ENCODE results near the gene COX20. TPM values are rescaled to one million over a fixed set of nuclear protein-coding genes. Genes with fewer than 3 reads are reported as not detected.

COX20 gene
- polyA plus RNA-seq, 1 of the 3 experiments (the other 2 are of a cell fraction): 24.8 TPM

DNA sequence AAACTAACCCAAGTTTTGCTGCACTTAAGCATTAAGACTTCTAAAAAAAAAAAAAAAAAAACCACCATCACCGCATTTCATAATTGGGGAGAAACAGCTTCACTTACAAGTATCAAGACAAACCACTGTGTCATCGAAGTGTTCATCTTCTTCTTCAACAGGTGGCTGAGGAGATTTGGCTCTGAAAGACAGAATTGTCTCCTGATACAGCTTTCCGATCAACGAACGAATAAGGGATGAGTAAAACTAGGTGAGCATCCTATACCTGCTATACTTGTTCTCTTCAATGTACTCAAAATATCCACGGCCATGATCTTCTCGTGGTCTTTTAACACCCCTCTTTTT, 26.9 kb downstream of the COX20 start:
- Histone ChIP-seq H3K4me1 (ENCODE audit: control insufficient read depth in 1 of 2, insufficient read depth in 2 of 2, low read depth in 1 of 2, low read length in 1 of 2) (peaks cover 15 to 35% of the 10 kb centered on the region in 2 experiments; a peak in 3 of 4 replicates), H3K9ac (peak overlapping the region; percentile 100), H2AFZ (ENCODE audit: low read depth) (no peak overlapping the region), H3K9me3 (no peaks in the 10 kb centered on the region), H3K36me3 (replicated peaks in 1 of 2; ENCODE audit: control insufficient read depth in 1 of 2, insufficient read depth in 2 of 2, low read length in 1 of 2) (peaks cover 48 to 52% of the 10 kb centered on the region in 2 experiments), H3K4me3 (ENCODE audit: low read depth in 2 of 2, low read length in 1 of 2) (peak overlapping the region; percentile 99 to 100), H3K9me2 (no peaks in the 10 kb centered on the region), H3K79me2 (ENCODE audit: insufficient read depth) (peaks cover 68% of the 10 kb centered on the region), H4K20me1 (ENCODE audit: insufficient read depth) (peaks cover 55% of the 10 kb centered on the region), H3K4me2 (peak overlapping the region; percentile 75), H3K27ac (ENCODE audit: low read depth in 2 of 2, low read length in 1 of 2) (peak overlapping the region; percentile 90 to 96), H3K27me3 (ENCODE audit: insufficient read depth) (no peaks in the 10 kb centered on the region), H3F3A (replicated peaks; ENCODE audit: insufficient read depth) (peaks cover 27% of the 10 kb centered on the region)
- WGBS (ENCODE audit: low lambda C conversion rate): under 1% methylated on average over 7 of the region's 7 CpGs
- TF ChIP-seq PBX3 (IDR thresholded peaks at IDR 0.05) (no peak), MEF2A (IDR thresholded peaks at IDR 0.05; ENCODE audit: borderline replicate concordance, low read depth) (no peak), SMC3 (IDR thresholded peaks at IDR 0.05; ENCODE audit: low read depth, low read length) (no peak)
- no peak for DNase-seq
- ChIA-PET CTCF (interaction anchor here (1.4 to 3.3 kb wide), 6 partner anchors 10 to 180 kb away, joined by 3 to 25 read pairs (median 6); a partner anchor contains a TSS), POLR2A (interaction anchor here (0.6 to 5.2 kb wide), 4 partner anchors 25 to 408 kb away, joined by 3 to 47 read pairs (median 18); partner anchors contain the start of gene COX20)

- Histone ChIP-seq H3K36me3 (replicated peaks in 1 of 2; ENCODE audit: control insufficient read depth in 1 of 2, insufficient read depth in 2 of 2, low read length in 1 of 2) (peaks cover 42 to 47% of the 10 kb centered on the region in 2 experiments), H3K4me1 (ENCODE audit: control insufficient read depth in 1 of 2, insufficient read depth in 2 of 2, low read depth in 1 of 2, low read length in 1 of 2) (peaks cover 15 to 35% of the 10 kb centered on the region in 2 experiments; a peak in 3 of 4 replicates), H3K27ac (ENCODE audit: low read depth in 2 of 2, low read length in 1 of 2) (peak overlapping the region; percentile 96 to 98), H3K4me2 (peak overlapping the region; percentile 81), H3F3A (replicated peaks; ENCODE audit: insufficient read depth) (peaks cover 26% of the 10 kb centered on the region), H3K9me2 (no peaks in the 10 kb centered on the region), H3K27me3 (ENCODE audit: insufficient read depth) (no peaks in the 10 kb centered on the region), H4K20me1 (ENCODE audit: insufficient read depth) (peaks cover 49% of the 10 kb centered on the region), H2AFZ (ENCODE audit: low read depth) (no peak overlapping the region), H3K79me2 (ENCODE audit: insufficient read depth) (peaks cover 62% of the 10 kb centered on the region), H3K9me3 (no peaks in the 10 kb centered on the region), H3K4me3 (ENCODE audit: low read depth in 2 of 2, low read length in 1 of 2) (peak overlapping the region; percentile 99 to 100), H3K9ac (peak overlapping the region; percentile 100)
- ChIA-PET POLR2A (interaction anchor here (0.6 to 5.2 kb wide), 10 partner anchors 13 to 408 kb away, joined by 3 to 47 read pairs (median 4); partner anchors contain the start of gene COX20), CTCF (interaction anchor here (1.3 to 3.5 kb wide), 7 partner anchors 10 to 180 kb away, joined by 3 to 28 read pairs (median 6); a partner anchor contains a TSS)
- WGBS (ENCODE audit: low lambda C conversion rate): 0% methylated on average over 19 of the region's 87 CpGs
- DNase-seq: peak; percentile 96
- TF ChIP-seq RCOR1 (IDR thresholded peaks at IDR 0.05; ENCODE audit: low read length): no peak
- no peak for TF ChIP-seq RFX5 (IDR thresholded peaks at IDR 0.05; ENCODE audit: low read length)
- no peak for TF ChIP-seq USF1 (IDR thresholded peaks at IDR 0.05; ENCODE audit: borderline replicate concordance, low read depth)
- TF ChIP-seq TAF1 (IDR thresholded peaks at IDR 0.05; ENCODE audit: borderline replicate concordance, low read depth, low read length): peak; percentile 67
- TF ChIP-seq EP300 (IDR thresholded peaks at IDR 0.05; ENCODE audit: borderline replicate concordance in 1 of 2, low read depth in 1 of 2, low read length in 1 of 2): peak; percentile 26 to 50; a peak in 1 of 4 replicates
- TF ChIP-seq, protein P1, sequence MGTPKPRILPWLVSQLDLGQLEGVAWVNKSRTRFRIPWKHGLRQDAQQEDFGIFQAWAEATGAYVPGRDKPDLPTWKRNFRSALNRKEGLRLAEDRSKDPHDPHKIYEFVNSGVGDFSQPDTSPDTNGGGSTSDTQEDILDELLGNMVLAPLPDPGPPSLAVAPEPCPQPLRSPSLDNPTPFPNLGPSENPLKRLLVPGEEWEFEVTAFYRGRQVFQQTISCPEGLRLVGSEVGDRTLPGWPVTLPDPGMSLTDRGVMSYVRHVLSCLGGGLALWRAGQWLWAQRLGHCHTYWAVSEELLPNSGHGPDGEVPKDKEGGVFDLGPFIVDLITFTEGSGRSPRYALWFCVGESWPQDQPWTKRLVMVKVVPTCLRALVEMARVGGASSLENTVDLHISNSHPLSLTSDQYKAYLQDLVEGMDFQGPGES (IDR thresholded peaks at IDR 0.05; ENCODE audit: low read depth, low read length): no peak
- no peak for TF ChIP-seq FOSL2 (IDR thresholded peaks at IDR 0.05; ENCODE audit: borderline replicate concordance, low read depth)
- TF ChIP-seq EZH2phosphoT487 (IDR thresholded peaks at IDR 0.05; ENCODE audit: borderline replicate concordance, low read depth): no peak
- no peak for TF ChIP-seq RAD21 (IDR thresholded peaks at IDR 0.05; ENCODE audit: low read length)
- TF ChIP-seq RXRA (IDR thresholded peaks at IDR 0.05; ENCODE audit: borderline replicate concordance, low read depth): no peak
- TF ChIP-seq CHD2 (IDR thresholded peaks at IDR 0.05; ENCODE audit: low read length, partially characterized antibody): peak; percentile 93
- TF ChIP-seq GABPA (IDR thresholded peaks at IDR 0.05; ENCODE audit: low read depth): peak; percentile 66
- TF ChIP-seq YY1 (IDR thresholded peaks at IDR 0.05; ENCODE audit: low read depth): peak; percentile 61; the same call in 1 of the 2 replicates
- no peak for TF ChIP-seq USF2 (IDR thresholded peaks at IDR 0.05; ENCODE audit: borderline replicate concordance, low read depth, low read length)
- TF ChIP-seq ELF1 (IDR thresholded peaks at IDR 0.05): no peak
- TF ChIP-seq JUND (IDR thresholded peaks at IDR 0.05): no peak
- TF ChIP-seq MXI1 (IDR thresholded peaks at IDR 0.05; ENCODE audit: low read depth, low read length): peak; percentile 99
- TF ChIP-seq FOXM1 (IDR thresholded peaks at IDR 0.05; ENCODE audit: low read depth): no peak
- TF ChIP-seq MEF2A (IDR thresholded peaks at IDR 0.05; ENCODE audit: borderline replicate concordance, low read depth): no peak
- TF ChIP-seq PBX3 (IDR thresholded peaks at IDR 0.05): no peak; the same call in 1 of the 2 replicates
These were observed 27.4 kb downstream of the COX20 start for GRCh38 chr1:244862699-244863490.
